NCI-H1105 (cell line): ENCODE measurements around the gene F10.

Experiments
- DNase-seq: peaks from one replicate; lab custom pipeline; 2025; lab: John Stamatoyannopoulos, UW

Gene F10

GRCh38 chr13:113117335-113117872 lies 5.2 kb upstream of the F10 start:
- no peak for DNase-seq

GRCh38 chr13:113117911-113118260 lies 4.7 kb upstream of the F10 start:
- no peak for DNase-seq

- no peak for DNase-seq
These were observed 4.2 kb upstream of the F10 start for GRCh38 chr13:113118261-113119021.

GRCh38 chr13:113119166-113119821 lies 3.3 kb upstream of the F10 start:
- no peak for DNase-seq

- no peak for DNase-seq
These were observed 2.8 kb upstream of the F10 start for GRCh38 chr13:113119822-113120189.

GRCh38 chr13:113120300-113121182 lies 2.1 kb upstream of the F10 start:
- no peak for DNase-seq

- no peak for DNase-seq
These were observed 1.2 kb upstream of the F10 start for GRCh38 chr13:113121183-113121927.

GRCh38 chr13:113121928-113122471 lies 599 bp upstream of the F10 start:
- DNase-seq = no peak

GRCh38 chr13:113123226-113124201 lies 915 bp downstream of the F10 start:
- no peak for DNase-seq

- no peak for DNase-seq
These were observed 1.8 kb downstream of the F10 start for GRCh38 chr13:113124211-113124970.

- no peak for DNase-seq
These were observed 3.1 kb downstream of the F10 start for GRCh38 chr13:113125506-113126264.

- no peak for DNase-seq
These were observed 3.9 kb downstream of the F10 start for GRCh38 chr13:113126265-113127150.

- DNase-seq = no peak
These were observed 6.9 kb downstream of the F10 start for GRCh38 chr13:113129480-113129879.

GRCh38 chr13:113129921-113130750 lies 7.5 kb downstream of the F10 start:
- DNase-seq = no peak

- no peak for DNase-seq
These were observed 12.7 kb downstream of the F10 start for GRCh38 chr13:113135281-113135760.

GRCh38 chr13:113137691-113138298 lies 15.2 kb downstream of the F10 start:
- no peak for DNase-seq
